GM23338 (cell line): ENCODE data around the gene PLOD2. TPM values are rescaled to one million over a fixed set of nuclear protein-coding genes. Genes with fewer than 3 reads are reported as not detected.

Experiments used
- ATAC-seq: fragments of 200-7000 bp; cut with Tn5 transposase; 3 replicates; pipeline ENCODE4 v1.9.1; 2020
- DNase-seq: peaks from one replicate; pipeline ENCODE4 v3.0.0-alpha.2; 2015; ENCODE audit warnings: low spot score
- H2AFZ ChIP-seq: fragments of 200-600 bp; sonication (generic); 2 replicates; pipeline ENCODE4 v1.8.0; 2016; ENCODE audit warnings: antibody characterized with exemption, mild to moderate bottlenecking, moderate library complexity
- H3F3A ChIP-seq: fragments of 200-600 bp; sonication (generic); replicated peaks from 2 replicates; pipeline ENCODE4 v1.8.0; 2017; ENCODE audit warnings: antibody characterized with exemption, mixed run types, low read depth
- H3K27ac ChIP-seq: fragments of 200-600 bp; sonication (generic); 2 replicates; pipeline ENCODE4 v1.6.1; 2016; ENCODE audit warnings: low read depth
- H3K27me3 ChIP-seq: fragments of 200-600 bp; sonication (generic); 2 replicates; pipeline ENCODE4 v1.8.0; 2016; ENCODE audit warnings: mild to moderate bottlenecking, mixed run types, moderate library complexity; ENCODE audit not compliant: insufficient read depth
- H3K36me3 ChIP-seq: fragments of 200-600 bp; sonication (generic); 2 replicates; pipeline ENCODE4 v1.8.0; 2016; ENCODE audit warnings: mild to moderate bottlenecking; ENCODE audit not compliant: insufficient read depth
- H3K4me1 ChIP-seq: fragments of 200-600 bp; sonication (generic); 2 replicates; pipeline ENCODE4 v1.8.0; 2016; ENCODE audit warnings: mild to moderate bottlenecking, moderate library complexity; ENCODE audit not compliant: insufficient read depth
- H3K4me2 ChIP-seq: fragments of 200-600 bp; sonication (generic); 2 replicates; pipeline ENCODE4 v1.7.1; 2017; ENCODE audit warnings: mixed run types
- H3K4me3 ChIP-seq: fragments of 200-600 bp; sonication (generic); 2 replicates; pipeline ENCODE4 v1.6.1; 2016; ENCODE audit warnings: mixed run types
- H3K79me2 ChIP-seq: fragments of 200-600 bp; sonication (generic); replicated peaks from 2 replicates; pipeline ENCODE4 v1.8.0; 2017; ENCODE audit warnings: mild to moderate bottlenecking; ENCODE audit not compliant: insufficient read depth
- H3K9me2 ChIP-seq: fragments of 200-600 bp; sonication (generic); 2 replicates; pipeline ENCODE4 v1.8.0; 2017; ENCODE audit not compliant: insufficient read depth
- H4K20me1 ChIP-seq: fragments of 200-600 bp; sonication (generic); replicated peaks from 2 replicates; pipeline ENCODE4 v1.8.0; 2017; ENCODE audit warnings: mild to moderate bottlenecking; ENCODE audit not compliant: insufficient read depth
- H3K27ac Mint-ChIP-seq: 2 replicates; pipeline ENCODE4 v1.8.0; 2020; ENCODE audit warnings: inconsistent platforms, mild to moderate bottlenecking, moderate library complexity, mixed read lengths
- H3K27me3 Mint-ChIP-seq: 3 replicates; pipeline ENCODE4 v1.8.0; 2022; ENCODE audit warnings: low read depth, mild to moderate bottlenecking, moderate library complexity, mixed read lengths, inconsistent platforms; ENCODE audit not compliant: insufficient read depth, poor library complexity
- H3K36me3 Mint-ChIP-seq: 3 replicates; pipeline ENCODE4 v1.8.0; 2021; ENCODE audit warnings: low read depth, mild to moderate bottlenecking, inconsistent platforms, moderate library complexity, mixed read lengths
- H3K4me1 Mint-ChIP-seq: 3 replicates; pipeline ENCODE4 v1.8.0; 2020; ENCODE audit warnings: mild to moderate bottlenecking, inconsistent platforms, mixed read lengths
- H3K4me3 Mint-ChIP-seq: 3 replicates; pipeline ENCODE4 v1.8.0; 2021; ENCODE audit warnings: moderate library complexity, mild to moderate bottlenecking, inconsistent platforms, mixed read lengths
- H3K9me3 Mint-ChIP-seq: 3 replicates; pipeline ENCODE4 v1.8.0; 2020; ENCODE audit warnings: moderate library complexity, mild to moderate bottlenecking, inconsistent platforms, mixed read lengths
- CREB1 ChIP-seq: fragments of 250-450 bp; sonication (Bioruptor Pico); IDR thresholded peaks from 2 replicates; pipeline ENCODE4 v1.5.0; 2020; ENCODE audit warnings: low read depth, mild to moderate bottlenecking, moderate library complexity
- CTCF ChIP-seq, 2 experiments: fragments of 200-600 bp in 1 of 2; sonication (generic) in 1 of 2; conservative IDR thresholded peaks; 2 replicates each; pipeline versions ENCODE4 v1.5.1 to v1.6.1; 2016 to 2017; ENCODE audit warnings: antibody characterized with exemption in 2 of 2, low read depth in 2 of 2, mild to moderate bottlenecking in 2 of 2, moderate library complexity in 1 of 2
- EZH2 ChIP-seq: fragments of 200-600 bp; sonication (generic); IDR thresholded peaks from one replicate; pipeline ENCODE4 v1.8.0; 2017; ENCODE audit warnings: antibody characterized with exemption, mild to moderate bottlenecking, low read depth; ENCODE audit not compliant: unreplicated experiment
- JUNB ChIP-seq: IDR thresholded peaks from one replicate; pipeline ENCODE4 v1.6.1; 2016; ENCODE audit warnings: antibody characterized with exemption; ENCODE audit not compliant: unreplicated experiment
- ZNF462 ChIP-seq: fragments of 250-450 bp; sonication (Bioruptor Pico); IDR thresholded peaks from 2 replicates; pipeline ENCODE4 v1.5.0; 2020; ENCODE audit warnings: mild to moderate bottlenecking, moderate library complexity
- polyA plus RNA-seq: library from polyadenylated mRNA; unstranded; fragments of >200 nt; fragmentation: Nextera tagmentation; extraction: Ambion mirVana; gene quantifications from 2 replicates; pipeline ENCODE4 v1.2.1, GENCODE V29; 2016
- total RNA-seq: library from RNA; depleted of rRNA; stranded (reverse); fragments of >200 nt; shearing (Covaris generic); gene quantifications from 2 replicates; pipeline ENCODE4 v1.2.3, GENCODE V29; 2014
- TF ChIP-seq, protein P1 (sequence below): IDR thresholded peaks from 2 replicates; pipeline ENCODE4 v1.6.1; 2016; ENCODE audit warnings: antibody characterized with exemption

The PLOD2 gene
- total and polyA plus RNA-seq, 2 experiments from 2014 or later = 26.7 to 30.5 TPM

GRCh38 chr3:146154316-146154715 is 6.7 kb downstream of the PLOD2 start (continued):
- TF ChIP-seq ZNF462 (CRISPR knock-in tag) (no peak), JUNB (no peak)

DNA sequence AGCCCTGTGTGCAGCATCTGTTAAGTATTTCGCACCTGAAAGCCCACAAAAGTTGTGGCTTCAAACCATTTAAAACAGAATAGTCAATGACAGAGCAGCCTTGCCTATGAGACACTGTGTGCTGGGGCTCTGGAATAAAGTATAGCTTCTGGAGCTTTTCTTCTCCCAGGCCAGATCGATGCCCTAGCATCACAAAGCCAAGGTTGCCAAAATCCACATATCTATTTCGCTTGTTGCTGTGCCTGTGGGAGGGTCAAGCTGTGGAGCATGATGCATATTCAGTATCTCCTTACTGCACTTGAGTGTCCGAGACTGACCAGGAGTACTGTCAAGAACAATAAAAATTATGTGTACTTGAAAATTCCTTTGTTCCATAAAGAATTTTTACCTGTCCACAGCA is 7.6 kb downstream of the PLOD2 start:
- no peaks in the 10 kb centered on the region for H3K27me3 Mint-ChIP-seq
- Histone ChIP-seq H3K27ac (no peak overlapping the region), H3K27me3 (no peaks in the 10 kb centered on the region), H4K20me1 (no peaks in the 10 kb centered on the region), H3K36me3 (no peaks in the 10 kb centered on the region), H3K9me2 (no peaks in the 10 kb centered on the region), H3F3A (no peaks in the 10 kb centered on the region), H3K4me3 (no peak overlapping the region), H2AFZ (no peak overlapping the region), H3K4me1 (peaks cover 16% of the 10 kb centered on the region), H3K4me2 (peak overlapping the region; percentile 41; the same call in 1 of the 2 replicates), H3K79me2 (peaks cover 86% of the 10 kb centered on the region)
- ATAC-seq (peak; percentile 50), DNase-seq (no peak)
- peaks cover 4% of the 10 kb centered on the region; the same call in 2 of the 3 replicates for H3K36me3 Mint-ChIP-seq
- H3K27ac Mint-ChIP-seq = peak overlapping the region; percentile 76; the same call in 1 of the 2 replicates
- H3K4me1 Mint-ChIP-seq = peaks cover 38% of the 10 kb centered on the region
- H3K4me3 Mint-ChIP-seq = no peak overlapping the region
- H3K9me3 Mint-ChIP-seq = no peaks in the 10 kb centered on the region
- TF ChIP-seq CTCF (conservative IDR thresholded peaks at IDR 0.05; ENCODE audit: low read depth in 2 of 2) = no peak
- TF ChIP-seq ZNF462 (CRISPR knock-in tag) = no peak
- no peak for TF ChIP-seq CREB1
- no peak for TF ChIP-seq EZH2
- TF ChIP-seq, protein P1, sequence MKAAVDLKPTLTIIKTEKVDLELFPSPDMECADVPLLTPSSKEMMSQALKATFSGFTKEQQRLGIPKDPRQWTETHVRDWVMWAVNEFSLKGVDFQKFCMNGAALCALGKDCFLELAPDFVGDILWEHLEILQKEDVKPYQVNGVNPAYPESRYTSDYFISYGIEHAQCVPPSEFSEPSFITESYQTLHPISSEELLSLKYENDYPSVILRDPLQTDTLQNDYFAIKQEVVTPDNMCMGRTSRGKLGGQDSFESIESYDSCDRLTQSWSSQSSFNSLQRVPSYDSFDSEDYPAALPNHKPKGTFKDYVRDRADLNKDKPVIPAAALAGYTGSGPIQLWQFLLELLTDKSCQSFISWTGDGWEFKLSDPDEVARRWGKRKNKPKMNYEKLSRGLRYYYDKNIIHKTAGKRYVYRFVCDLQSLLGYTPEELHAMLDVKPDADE = no peak
